ENCODE measurements around the gene SLC10A2. TPM values are rescaled to one million over a fixed set of nuclear protein-coding genes. Genes with fewer than 3 reads are reported as not detected.
"Not testable (repeated sequence)": the region's sequence is repeated elsewhere in the genome, so short reads cannot be mapped to it uniquely, and the experiment has no call there.

Gene SLC10A2, protein sequence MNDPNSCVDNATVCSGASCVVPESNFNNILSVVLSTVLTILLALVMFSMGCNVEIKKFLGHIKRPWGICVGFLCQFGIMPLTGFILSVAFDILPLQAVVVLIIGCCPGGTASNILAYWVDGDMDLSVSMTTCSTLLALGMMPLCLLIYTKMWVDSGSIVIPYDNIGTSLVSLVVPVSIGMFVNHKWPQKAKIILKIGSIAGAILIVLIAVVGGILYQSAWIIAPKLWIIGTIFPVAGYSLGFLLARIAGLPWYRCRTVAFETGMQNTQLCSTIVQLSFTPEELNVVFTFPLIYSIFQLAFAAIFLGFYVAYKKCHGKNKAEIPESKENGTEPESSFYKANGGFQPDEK
- total RNA-seq (not detected), polyA plus RNA-seq (not detected)
- long read RNA-seq, donor 1 = 0 reads
- long read RNA-seq, donor 2 = 0 reads
- long read RNA-seq, donor 3 = 0 reads

DNA sequence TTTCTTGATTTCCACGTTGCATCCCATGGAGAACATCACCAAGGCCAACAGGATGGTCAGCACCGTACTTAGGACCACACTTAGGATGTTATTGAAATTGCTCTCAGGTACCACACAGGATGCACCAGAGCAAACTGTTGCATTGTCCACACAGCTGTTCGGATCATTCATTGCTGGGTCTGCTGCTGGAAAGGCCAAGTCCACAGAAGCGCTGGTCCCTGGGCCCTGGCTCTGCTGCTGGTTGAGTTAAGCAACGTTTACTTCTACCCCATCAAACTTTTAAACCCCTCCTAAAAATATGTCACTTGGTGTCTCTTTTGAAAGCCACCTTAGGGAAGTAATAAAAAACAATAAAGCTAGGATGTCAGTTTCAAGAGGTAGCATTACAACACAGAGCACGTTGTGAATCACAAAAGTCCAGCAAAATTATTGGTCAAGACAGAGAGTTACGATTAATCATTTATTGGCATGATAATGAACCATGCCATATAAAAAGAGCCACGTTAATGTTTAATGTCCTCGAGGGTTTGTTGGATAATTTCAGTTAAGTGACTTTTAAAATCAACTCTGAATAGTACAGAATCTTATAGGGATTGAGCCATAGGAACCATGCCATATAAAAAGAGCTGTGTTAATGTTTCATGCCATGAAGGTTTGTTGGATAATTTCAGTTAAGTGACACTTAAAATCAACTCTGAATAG, at the start of gene SLC10A2:
Gene SLC10A2 (minus strand): TSS at position 339 of the 702 bp plus-strand sequence. CDS start 168 bp downstream, at position 171.
- 74 to 79% methylated on average over 9 of the region's 9 CpGs for WGBS, 2 donors
- intact Hi-C loops (cut with DNase I) = no loop called here
- ATAC-seq (no peak), DNase-seq (no peak)
- H3K36me3 ChIP-seq = no peaks in the 10 kb centered on the region
- TF ChIP-seq, protein P1, sequence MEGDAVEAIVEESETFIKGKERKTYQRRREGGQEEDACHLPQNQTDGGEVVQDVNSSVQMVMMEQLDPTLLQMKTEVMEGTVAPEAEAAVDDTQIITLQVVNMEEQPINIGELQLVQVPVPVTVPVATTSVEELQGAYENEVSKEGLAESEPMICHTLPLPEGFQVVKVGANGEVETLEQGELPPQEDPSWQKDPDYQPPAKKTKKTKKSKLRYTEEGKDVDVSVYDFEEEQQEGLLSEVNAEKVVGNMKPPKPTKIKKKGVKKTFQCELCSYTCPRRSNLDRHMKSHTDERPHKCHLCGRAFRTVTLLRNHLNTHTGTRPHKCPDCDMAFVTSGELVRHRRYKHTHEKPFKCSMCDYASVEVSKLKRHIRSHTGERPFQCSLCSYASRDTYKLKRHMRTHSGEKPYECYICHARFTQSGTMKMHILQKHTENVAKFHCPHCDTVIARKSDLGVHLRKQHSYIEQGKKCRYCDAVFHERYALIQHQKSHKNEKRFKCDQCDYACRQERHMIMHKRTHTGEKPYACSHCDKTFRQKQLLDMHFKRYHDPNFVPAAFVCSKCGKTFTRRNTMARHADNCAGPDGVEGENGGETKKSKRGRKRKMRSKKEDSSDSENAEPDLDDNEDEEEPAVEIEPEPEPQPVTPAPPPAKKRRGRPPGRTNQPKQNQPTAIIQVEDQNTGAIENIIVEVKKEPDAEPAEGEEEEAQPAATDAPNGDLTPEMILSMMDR (IDR thresholded peaks at IDR 0.05) = no peak
- no peaks in the 10 kb centered on the region for H3K4me1 ChIP-seq
- H3K27me3 ChIP-seq = no peaks in the 10 kb centered on the region
- no peak within 1 kb of the TSS for H3K27ac ChIP-seq
- H3K4me3 ChIP-seq = no peak within 1 kb of the TSS
- H3K9me3 ChIP-seq = no peaks in the 10 kb centered on the region

DNA sequence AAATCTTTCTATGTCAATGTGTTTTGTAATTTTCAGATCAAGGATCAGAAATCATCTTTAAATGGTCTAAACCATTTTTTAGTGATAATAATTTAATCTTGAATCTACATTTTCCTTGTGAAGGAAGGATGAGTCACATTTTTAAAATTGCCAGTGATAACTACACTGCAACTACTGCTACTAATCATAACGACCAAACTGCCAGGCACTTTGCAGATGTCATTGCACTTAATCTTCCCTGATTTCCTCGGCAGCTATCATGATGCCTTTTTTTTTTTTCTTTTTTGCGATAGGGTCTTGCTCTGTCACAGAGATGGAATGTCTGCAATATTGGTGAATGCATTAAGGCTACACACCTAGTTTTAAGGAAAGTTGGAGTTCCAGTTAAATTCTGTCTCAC, 41.4 kb upstream of the SLC10A2 start:
- peaks cover 0 to 1% (median 0%) of the 10 kb centered on the region in 9 donors for H3K4me1 ChIP-seq
- peaks cover 0 to 9% (median 0%) of the 10 kb centered on the region in 11 donors for H3K9me3 ChIP-seq
- TF ChIP-seq, protein P1 (IDR thresholded peaks at IDR 0.05) = no peak
- peaks cover 0 to 5% (median 0%) of the 10 kb centered on the region in 7 donors for H3K27me3 ChIP-seq
- intact Hi-C loops (cut with DNase I) = no loop called here
- H3K4me3 ChIP-seq = no peak overlapping the region
- no peak overlapping the region for H3K27ac ChIP-seq
- 45 to 58% methylated on average over 3 of the region's 3 CpGs for WGBS, 2 donors
- no peaks in the 10 kb centered on the region for H3K36me3 ChIP-seq
- no peak for ATAC-seq
- no peak for DNase-seq

DNA sequence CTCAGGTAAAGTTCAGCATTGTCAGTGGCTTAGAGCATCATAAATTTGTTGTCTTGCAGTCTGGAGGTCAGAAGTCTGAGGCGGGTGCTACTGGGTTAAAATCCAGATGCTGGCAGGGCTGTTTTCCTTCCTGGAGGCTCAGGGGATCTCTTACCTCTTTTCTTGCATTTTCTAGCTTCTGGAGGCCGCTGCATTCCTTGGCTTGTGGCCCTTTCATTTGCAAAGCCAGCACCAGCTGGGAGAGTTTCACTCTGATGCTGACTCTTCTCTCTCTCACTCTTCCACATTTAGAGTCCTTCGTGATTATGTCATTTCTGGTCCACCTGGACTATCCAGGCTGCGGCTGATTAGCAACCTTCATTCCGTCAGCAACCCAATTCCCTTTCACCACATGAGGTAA, 38.1 kb upstream of the SLC10A2 start:
- H3K27me3 ChIP-seq = no peaks in the 10 kb centered on the region
- H3K36me3 ChIP-seq = no peaks in the 10 kb centered on the region
- H3K27ac ChIP-seq = no peak overlapping the region
- no peak for DNase-seq
- intact Hi-C loops (cut with DNase I) = no loop called here
- H3K9me3 ChIP-seq = peaks cover 0 to 9% (median 0%) of the 10 kb centered on the region in 11 donors
- peaks cover 0 to 9% (median 0%) of the 10 kb centered on the region in 9 donors for H3K4me1 ChIP-seq
- TF ChIP-seq, protein P1 (IDR thresholded peaks at IDR 0.05) = no peak
- WGBS, 2 donors = 63 to 69% methylated on average over 5 of the region's 5 CpGs
- no peak overlapping the region for H3K4me3 ChIP-seq
- ATAC-seq = no peak

DNA sequence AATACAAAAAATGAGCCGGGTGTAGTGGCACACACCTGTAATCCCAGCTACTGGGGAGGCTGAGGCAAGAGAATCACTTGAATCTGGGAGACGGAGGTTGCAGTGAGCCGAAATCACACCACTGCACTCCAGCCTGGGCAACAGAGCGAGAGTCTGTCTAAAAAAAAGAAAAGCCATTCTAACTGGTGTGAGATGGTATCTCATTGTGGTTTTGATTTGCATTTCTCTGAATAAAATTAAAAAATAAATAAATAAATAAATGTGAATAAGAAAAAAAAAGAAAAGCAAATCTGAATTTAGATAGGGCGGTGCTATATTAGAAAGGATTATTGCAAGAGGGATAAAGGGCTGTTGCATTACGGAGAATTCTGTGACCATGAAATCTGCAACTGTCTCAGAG, 37.2 kb upstream of the SLC10A2 start:
- DNase-seq; H3K27me3 ChIP-seq; intact Hi-C loops (cut with DNase I); H3K4me3 ChIP-seq; H3K4me1 ChIP-seq; H3K9me3 ChIP-seq; H3K27ac ChIP-seq; H3K36me3 ChIP-seq; ATAC-seq: not testable (repeated sequence)
- 92 to 97% methylated on average over 6 of the region's 6 CpGs for WGBS, 2 donors

Data from heart right ventricle (tissue), 16 donors.